ENCODE results near the gene ABHD12B. TPM values are rescaled to one million over a fixed set of nuclear protein-coding genes. Genes with fewer than 3 reads are reported as not detected.

Gene ABHD12B
- total and polyA plus RNA-seq, 9 of the 15 experiments (the other 6 are each of a cell fraction or from before 2014, with no cell fraction given) = not detected

DNA sequence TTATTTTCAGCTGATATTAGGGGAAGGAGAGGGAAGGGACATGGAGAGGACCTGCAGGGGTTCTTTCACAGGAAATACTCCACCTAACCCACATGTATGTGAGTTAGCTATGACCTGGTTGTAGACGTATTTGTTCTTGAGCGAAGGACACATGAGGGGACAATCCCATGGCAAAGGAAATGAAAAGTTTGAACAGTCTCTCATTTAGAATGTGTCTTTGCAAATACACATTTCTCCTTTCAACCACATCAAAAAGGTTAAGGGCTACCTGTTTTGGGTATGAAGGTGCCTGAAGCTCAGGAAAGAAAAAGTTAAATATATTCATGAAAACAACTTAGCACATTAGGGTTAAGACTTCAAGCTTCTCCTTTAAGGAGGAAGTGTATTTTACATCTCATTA lies 65.0 kb downstream of the ABHD12B start:
- no peak overlapping the region for H3K4me3 ChIP-seq
- ChIA-PET CTCF (ENCODE audit: low intra/inter-chr PET ratio) (no interaction called here), POLR2A (interaction anchor here (0.6 to 0.7 kb wide), 2 partner anchors 671 to 1119 kb away, joined by 3 to 5 read pairs; no protein-coding TSS in a partner anchor)
- H3K9ac ChIP-seq (ENCODE audit: insufficient read depth in 1 of 2, low read depth in 2 of 2, low read length in 2 of 2) = no peak overlapping the region
- TF ChIP-seq EHMT2 (IDR thresholded peaks at IDR 0.05) (no peak), SAFB2 (IDR thresholded peaks at IDR 0.05; ENCODE audit: borderline replicate concordance, low read depth, low read length, severe bottlenecking) (no peak), FOSL1 (tag; conservative IDR thresholded peaks at IDR 0.05) (no peak), HDGF (IDR thresholded peaks at IDR 0.05) (no peak), RFX1 (IDR thresholded peaks at IDR 0.05) (no peak)
- TF ChIP-seq, protein P1, sequence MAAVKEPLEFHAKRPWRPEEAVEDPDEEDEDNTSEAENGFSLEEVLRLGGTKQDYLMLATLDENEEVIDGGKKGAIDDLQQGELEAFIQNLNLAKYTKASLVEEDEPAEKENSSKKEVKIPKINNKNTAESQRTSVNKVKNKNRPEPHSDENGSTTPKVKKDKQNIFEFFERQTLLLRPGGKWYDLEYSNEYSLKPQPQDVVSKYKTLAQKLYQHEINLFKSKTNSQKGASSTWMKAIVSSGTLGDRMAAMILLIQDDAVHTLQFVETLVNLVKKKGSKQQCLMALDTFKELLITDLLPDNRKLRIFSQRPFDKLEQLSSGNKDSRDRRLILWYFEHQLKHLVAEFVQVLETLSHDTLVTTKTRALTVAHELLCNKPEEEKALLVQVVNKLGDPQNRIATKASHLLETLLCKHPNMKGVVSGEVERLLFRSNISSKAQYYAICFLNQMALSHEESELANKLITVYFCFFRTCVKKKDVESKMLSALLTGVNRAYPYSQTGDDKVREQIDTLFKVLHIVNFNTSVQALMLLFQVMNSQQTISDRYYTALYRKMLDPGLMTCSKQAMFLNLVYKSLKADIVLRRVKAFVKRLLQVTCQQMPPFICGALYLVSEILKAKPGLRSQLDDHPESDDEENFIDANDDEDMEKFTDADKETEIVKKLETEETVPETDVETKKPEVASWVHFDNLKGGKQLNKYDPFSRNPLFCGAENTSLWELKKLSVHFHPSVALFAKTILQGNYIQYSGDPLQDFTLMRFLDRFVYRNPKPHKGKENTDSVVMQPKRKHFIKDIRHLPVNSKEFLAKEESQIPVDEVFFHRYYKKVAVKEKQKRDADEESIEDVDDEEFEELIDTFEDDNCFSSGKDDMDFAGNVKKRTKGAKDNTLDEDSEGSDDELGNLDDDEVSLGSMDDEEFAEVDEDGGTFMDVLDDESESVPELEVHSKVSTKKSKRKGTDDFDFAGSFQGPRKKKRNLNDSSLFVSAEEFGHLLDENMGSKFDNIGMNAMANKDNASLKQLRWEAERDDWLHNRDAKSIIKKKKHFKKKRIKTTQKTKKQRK (IDR thresholded peaks at IDR 0.05; ENCODE audit: borderline replicate concordance, low read depth, low read length) = no peak
- TF ChIP-seq, protein P2, sequence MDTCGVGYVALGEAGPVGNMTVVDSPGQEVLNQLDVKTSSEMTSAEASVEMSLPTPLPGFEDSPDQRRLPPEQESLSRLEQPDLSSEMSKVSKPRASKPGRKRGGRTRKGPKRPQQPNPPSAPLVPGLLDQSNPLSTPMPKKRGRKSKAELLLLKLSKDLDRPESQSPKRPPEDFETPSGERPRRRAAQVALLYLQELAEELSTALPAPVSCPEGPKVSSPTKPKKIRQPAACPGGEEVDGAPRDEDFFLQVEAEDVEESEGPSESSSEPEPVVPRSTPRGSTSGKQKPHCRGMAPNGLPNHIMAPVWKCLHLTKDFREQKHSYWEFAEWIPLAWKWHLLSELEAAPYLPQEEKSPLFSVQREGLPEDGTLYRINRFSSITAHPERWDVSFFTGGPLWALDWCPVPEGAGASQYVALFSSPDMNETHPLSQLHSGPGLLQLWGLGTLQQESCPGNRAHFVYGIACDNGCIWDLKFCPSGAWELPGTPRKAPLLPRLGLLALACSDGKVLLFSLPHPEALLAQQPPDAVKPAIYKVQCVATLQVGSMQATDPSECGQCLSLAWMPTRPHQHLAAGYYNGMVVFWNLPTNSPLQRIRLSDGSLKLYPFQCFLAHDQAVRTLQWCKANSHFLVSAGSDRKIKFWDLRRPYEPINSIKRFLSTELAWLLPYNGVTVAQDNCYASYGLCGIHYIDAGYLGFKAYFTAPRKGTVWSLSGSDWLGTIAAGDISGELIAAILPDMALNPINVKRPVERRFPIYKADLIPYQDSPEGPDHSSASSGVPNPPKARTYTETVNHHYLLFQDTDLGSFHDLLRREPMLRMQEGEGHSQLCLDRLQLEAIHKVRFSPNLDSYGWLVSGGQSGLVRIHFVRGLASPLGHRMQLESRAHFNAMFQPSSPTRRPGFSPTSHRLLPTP (IDR thresholded peaks at IDR 0.05; ENCODE audit: borderline replicate concordance, extremely low read depth, insufficient read length) = no peak
- TF ChIP-seq, protein P3, sequence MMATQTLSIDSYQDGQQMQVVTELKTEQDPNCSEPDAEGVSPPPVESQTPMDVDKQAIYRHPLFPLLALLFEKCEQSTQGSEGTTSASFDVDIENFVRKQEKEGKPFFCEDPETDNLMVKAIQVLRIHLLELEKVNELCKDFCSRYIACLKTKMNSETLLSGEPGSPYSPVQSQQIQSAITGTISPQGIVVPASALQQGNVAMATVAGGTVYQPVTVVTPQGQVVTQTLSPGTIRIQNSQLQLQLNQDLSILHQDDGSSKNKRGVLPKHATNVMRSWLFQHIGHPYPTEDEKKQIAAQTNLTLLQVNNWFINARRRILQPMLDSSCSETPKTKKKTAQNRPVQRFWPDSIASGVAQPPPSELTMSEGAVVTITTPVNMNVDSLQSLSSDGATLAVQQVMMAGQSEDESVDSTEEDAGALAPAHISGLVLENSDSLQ (IDR thresholded peaks at IDR 0.05) = no peak
- DNase-seq (ENCODE audit: extremely low read depth in 1 of 4, low spot score in 3 of 4) (no peak), ATAC-seq (no peak), FAIRE-seq (no peak)
- no peak overlapping the region for H3K4me2 ChIP-seq (ENCODE audit: insufficient read depth, low read length)
- H3K4me1 ChIP-seq (replicated peaks in 1 of 2; ENCODE audit: control insufficient read depth in 2 of 2, insufficient read depth in 2 of 2, low read length in 2 of 2) = peaks cover 0 to 8% of the 10 kb centered on the region in 2 experiments; a peak in 4 of 5 replicates
- intact Hi-C loops (cut with micrococcal nuclease) (no loop called here), in situ Hi-C loops (cut with MboI) (no loop called here)
- peaks cover 17% of the 10 kb centered on the region; the same call in 2 of the 3 replicates for H3K36me3 ChIP-seq (ENCODE audit: control insufficient read depth, insufficient read depth, low read length)
- no peaks in the 10 kb centered on the region for H3K9me3 ChIP-seq (replicated peaks; ENCODE audit: control insufficient read depth, insufficient read depth, low read depth, low read length)
- 83% methylated on average over 2 of the region's 2 CpGs for WGBS (ENCODE audit: insufficient coverage, low coverage, missing lambda C conversion rate)
- H3K9me1 ChIP-seq (ENCODE audit: control insufficient read depth, insufficient read depth, low read length) = no peaks in the 10 kb centered on the region
- BruUV-seq (replicated peaks) = no TSS peak
- H3K27me3 ChIP-seq (ENCODE audit: control insufficient read depth in 2 of 2, insufficient read depth in 2 of 2, low read length in 2 of 2) = no peaks in the 10 kb centered on the region
- 0 out of 3 replicates have a peak, but pooled peaks cover 2% of the 10 kb centered on the region for H3K79me2 ChIP-seq (ENCODE audit: control insufficient read depth, insufficient read depth, low read length)
- no peak overlapping the region for H3K27ac ChIP-seq (ENCODE audit: extremely low read depth, low read depth, low read length)
- no peak overlapping the region for H2AFZ ChIP-seq (ENCODE audit: low read depth, low read length)
- no peaks in the 10 kb centered on the region; the same call in 1 of the 2 replicates for H4K20me1 ChIP-seq (replicated peaks; ENCODE audit: control insufficient read depth, insufficient read depth, low read length)
